WTC11 (cell line): ENCODE measurements around the gene TMEM205. TPM values are rescaled to one million over a fixed set of nuclear protein-coding genes. Genes with fewer than 3 reads are reported as not detected.

Experiments used
- ATAC-seq: fragments of 200-7000 bp; cut with Tn5 transposase; 2 replicates; pipeline ENCODE4 v1.10.0; 2021; ENCODE audit warnings: mild to moderate bottlenecking, moderate library complexity
- CTCF ChIA-PET: fragments of 300-600 bp; sonication (Branson Sonifier 250); formaldehyde crosslinking; loops from one replicate; lab custom pipeline; 2021; ENCODE audit warnings: antibody characterized with exemption; lab: Charles Lee
- POLR2A ChIA-PET: fragments of 350-600 bp; sonication (Branson Sonifier 250); formaldehyde crosslinking; loops from one replicate; lab custom pipeline; 2021; ENCODE audit warnings: antibody characterized with exemption; lab: Charles Lee
- DNase-seq: peaks from one replicate; pipeline ENCODE4 v3.0.0; 2021; ENCODE audit warnings: low spot score
- H3K27ac Mint-ChIP-seq: 2 replicates; pipeline ENCODE4 v1.8.0; 2021; ENCODE audit warnings: mixed read lengths
- H3K27me3 Mint-ChIP-seq: 2 replicates; pipeline ENCODE4 v1.8.0; 2021; ENCODE audit warnings: low read depth, mild to moderate bottlenecking, moderate library complexity, mixed read lengths
- H3K36me3 Mint-ChIP-seq: 2 replicates; pipeline ENCODE4 v1.8.0; 2021; ENCODE audit warnings: mixed read lengths
- H3K4me1 Mint-ChIP-seq: 2 replicates; pipeline ENCODE4 v1.8.0; 2022; ENCODE audit warnings: mixed read lengths
- H3K4me3 Mint-ChIP-seq: 2 replicates; pipeline ENCODE4 v1.8.0; 2021; ENCODE audit warnings: mild to moderate bottlenecking, moderate library complexity, mixed read lengths
- H3K9me3 Mint-ChIP-seq: 2 replicates; pipeline ENCODE4 v1.8.0; 2021; ENCODE audit warnings: mixed read lengths
- ATF1 ChIP-seq: sonication (generic); formaldehyde crosslinking; IDR thresholded peaks from 2 replicates; pipeline ENCODE4 v1.8.1; 2023; ENCODE audit warnings: mild to moderate bottlenecking, moderate library complexity, missing genetic modification reagents
- ELF4 ChIP-seq: sonication (generic); formaldehyde crosslinking; IDR thresholded peaks from 2 replicates; pipeline ENCODE4 v1.8.1; 2022; ENCODE audit warnings: low read depth, mild to moderate bottlenecking, moderate library complexity, missing genetic modification reagents
- FOXK1 ChIP-seq: sonication (generic); formaldehyde crosslinking; IDR thresholded peaks from 2 replicates; pipeline ENCODE4 v1.8.0; 2022; ENCODE audit warnings: mild to moderate bottlenecking, moderate library complexity, missing genetic modification reagents
- GRHL2 ChIP-seq: fragments of 250-450 bp; sonication (Bioruptor Pico); IDR thresholded peaks from 2 replicates; pipeline ENCODE4 v1.8.0; 2022; ENCODE audit warnings: mild to moderate bottlenecking, moderate library complexity; ENCODE audit not compliant: insufficient replicate concordance, severe bottlenecking
- GTF2I ChIP-seq: fragments of 250-450 bp; sonication (Bioruptor Pico); conservative IDR thresholded peaks from 2 replicates; pipeline ENCODE4 v1.4.0; 2021; ENCODE audit warnings: mild to moderate bottlenecking
- HMGA2 ChIP-seq: fragments of 250-450 bp; sonication (Bioruptor Pico); IDR thresholded peaks from 2 replicates; pipeline ENCODE4 v1.4.0; 2021; ENCODE audit warnings: mild to moderate bottlenecking, moderate library complexity
- JUN ChIP-seq: sonication (generic); formaldehyde crosslinking; IDR thresholded peaks from 2 replicates; pipeline ENCODE4 v1.8.0; 2023; ENCODE audit warnings: mild to moderate bottlenecking, missing genetic modification reagents
- KAT7 ChIP-seq: sonication (generic); formaldehyde crosslinking; IDR thresholded peaks from 2 replicates; pipeline ENCODE4 v1.8.1; 2023; ENCODE audit warnings: missing genetic modification reagents, mild to moderate bottlenecking, borderline replicate concordance
- NFYB ChIP-seq: sonication (generic); formaldehyde crosslinking; conservative IDR thresholded peaks from 2 replicates; pipeline ENCODE4 v1.8.0; 2022; ENCODE audit warnings: low read depth, missing genetic modification reagents
- RELA ChIP-seq: sonication (generic); formaldehyde crosslinking; IDR thresholded peaks from 2 replicates; pipeline ENCODE4 v1.8.1; 2022; ENCODE audit warnings: missing genetic modification reagents, mild to moderate bottlenecking, borderline replicate concordance
- SOX15 ChIP-seq: fragments of 250-450 bp; sonication (Bioruptor Pico); IDR thresholded peaks from 2 replicates; pipeline ENCODE4 v1.9.0; 2021; ENCODE audit warnings: mild to moderate bottlenecking
- ZNF232 ChIP-seq: sonication (generic); formaldehyde crosslinking; IDR thresholded peaks from 2 replicates; pipeline ENCODE4 v1.8.0; 2022; ENCODE audit warnings: mild to moderate bottlenecking, missing genetic modification reagents
- total RNA-seq: library from RNA; stranded (reverse); gene quantifications from 3 replicates; pipeline ENCODE4 v1.2.3, GENCODE V29; 2021
- TF ChIP-seq, protein P1 (sequence below): sonication (generic); formaldehyde crosslinking; IDR thresholded peaks from 2 replicates; pipeline ENCODE4 v1.8.0; 2022; ENCODE audit warnings: mild to moderate bottlenecking, missing genetic modification reagents
- TF ChIP-seq, protein P2 (sequence below): sonication (generic); formaldehyde crosslinking; IDR thresholded peaks from 2 replicates; pipeline ENCODE4 v1.8.0; 2023; ENCODE audit warnings: missing genetic modification reagents
- TF ChIP-seq, protein P3 (sequence below): fragments of 200-600 bp; IDR thresholded peaks from 2 replicates; pipeline ENCODE4 v1.8.0; 2022; ENCODE audit warnings: antibody characterized with exemption
- TF ChIP-seq, protein P4 (sequence below): sonication (generic); formaldehyde crosslinking; IDR thresholded peaks from 2 replicates; pipeline ENCODE4 v1.8.0; 2023; ENCODE audit warnings: mild to moderate bottlenecking, missing genetic modification reagents
- TF ChIP-seq, protein P5 (sequence below): sonication (generic); formaldehyde crosslinking; IDR thresholded peaks from 2 replicates; pipeline ENCODE4 v1.8.0; 2022; ENCODE audit warnings: mild to moderate bottlenecking, missing genetic modification reagents
- TF ChIP-seq, protein P6 (sequence below): fragments of 250-450 bp; sonication (Bioruptor Pico); IDR thresholded peaks from 2 replicates; pipeline ENCODE4 v2.1.2; 2022; ENCODE audit warnings: mild to moderate bottlenecking, moderate library complexity

Gene TMEM205
- total RNA-seq, 1 experiment from 2014 or later = 69.9 TPM

DNA sequence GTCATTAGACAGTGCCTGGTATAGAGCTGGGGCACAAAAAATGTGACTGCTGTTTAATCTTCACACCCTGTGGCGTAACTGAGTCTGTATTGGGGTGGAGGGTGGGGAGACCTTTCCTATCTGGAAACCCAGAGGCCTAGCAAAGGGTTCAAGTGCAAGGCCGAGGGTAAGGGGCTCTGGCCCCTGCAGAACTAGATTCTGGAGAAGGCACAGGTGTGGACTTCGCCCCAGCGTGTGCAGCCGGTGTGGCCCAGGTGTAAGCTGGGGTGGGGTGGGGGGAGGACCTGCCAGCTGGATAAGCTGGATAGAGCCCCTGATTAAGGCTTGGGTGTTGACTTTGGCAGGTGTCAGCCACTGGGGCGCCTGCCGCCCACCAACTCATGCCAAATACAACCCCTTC is 7.9 kb downstream of the TMEM205 start:
- Mint-ChIP-seq H3K4me1 (peaks cover 7% of the 10 kb centered on the region), H3K9me3 (no peaks in the 10 kb centered on the region), H3K27me3 (no peaks in the 10 kb centered on the region), H3K36me3 (peaks cover 24% of the 10 kb centered on the region), H3K27ac (no peak overlapping the region), H3K4me3 (no peak overlapping the region)
- DNase-seq (no peak), ATAC-seq (no peak)
- POLR2A ChIA-PET = interaction anchor here (0.7 kb wide), 1 partner anchor 13 kb away, joined by 3 read pairs; no protein-coding TSS in a partner anchor
- CTCF ChIA-PET = interaction anchor here (0.6 to 3.0 kb wide), 10 partner anchors 16 to 936 kb away, joined by 3 to 37 read pairs (median 10); partner anchors contain the start of genes EPOR, RGL3 and SWSAP1
- TF ChIP-seq, protein P1, sequence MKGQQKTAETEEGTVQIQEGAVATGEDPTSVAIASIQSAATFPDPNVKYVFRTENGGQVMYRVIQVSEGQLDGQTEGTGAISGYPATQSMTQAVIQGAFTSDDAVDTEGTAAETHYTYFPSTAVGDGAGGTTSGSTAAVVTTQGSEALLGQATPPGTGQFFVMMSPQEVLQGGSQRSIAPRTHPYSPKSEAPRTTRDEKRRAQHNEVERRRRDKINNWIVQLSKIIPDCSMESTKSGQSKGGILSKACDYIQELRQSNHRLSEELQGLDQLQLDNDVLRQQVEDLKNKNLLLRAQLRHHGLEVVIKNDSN (CRISPR knock-in tag) = no peak
- no peak for TF ChIP-seq GRHL2
- no peak for TF ChIP-seq ATF1 (CRISPR knock-in tag)
- TF ChIP-seq ELF4 = no peak
- TF ChIP-seq, protein P2, sequence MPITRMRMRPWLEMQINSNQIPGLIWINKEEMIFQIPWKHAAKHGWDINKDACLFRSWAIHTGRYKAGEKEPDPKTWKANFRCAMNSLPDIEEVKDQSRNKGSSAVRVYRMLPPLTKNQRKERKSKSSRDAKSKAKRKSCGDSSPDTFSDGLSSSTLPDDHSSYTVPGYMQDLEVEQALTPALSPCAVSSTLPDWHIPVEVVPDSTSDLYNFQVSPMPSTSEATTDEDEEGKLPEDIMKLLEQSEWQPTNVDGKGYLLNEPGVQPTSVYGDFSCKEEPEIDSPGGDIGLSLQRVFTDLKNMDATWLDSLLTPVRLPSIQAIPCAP = no peak
- TF ChIP-seq, protein P3, sequence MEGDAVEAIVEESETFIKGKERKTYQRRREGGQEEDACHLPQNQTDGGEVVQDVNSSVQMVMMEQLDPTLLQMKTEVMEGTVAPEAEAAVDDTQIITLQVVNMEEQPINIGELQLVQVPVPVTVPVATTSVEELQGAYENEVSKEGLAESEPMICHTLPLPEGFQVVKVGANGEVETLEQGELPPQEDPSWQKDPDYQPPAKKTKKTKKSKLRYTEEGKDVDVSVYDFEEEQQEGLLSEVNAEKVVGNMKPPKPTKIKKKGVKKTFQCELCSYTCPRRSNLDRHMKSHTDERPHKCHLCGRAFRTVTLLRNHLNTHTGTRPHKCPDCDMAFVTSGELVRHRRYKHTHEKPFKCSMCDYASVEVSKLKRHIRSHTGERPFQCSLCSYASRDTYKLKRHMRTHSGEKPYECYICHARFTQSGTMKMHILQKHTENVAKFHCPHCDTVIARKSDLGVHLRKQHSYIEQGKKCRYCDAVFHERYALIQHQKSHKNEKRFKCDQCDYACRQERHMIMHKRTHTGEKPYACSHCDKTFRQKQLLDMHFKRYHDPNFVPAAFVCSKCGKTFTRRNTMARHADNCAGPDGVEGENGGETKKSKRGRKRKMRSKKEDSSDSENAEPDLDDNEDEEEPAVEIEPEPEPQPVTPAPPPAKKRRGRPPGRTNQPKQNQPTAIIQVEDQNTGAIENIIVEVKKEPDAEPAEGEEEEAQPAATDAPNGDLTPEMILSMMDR = no peak
- TF ChIP-seq ZNF232 (CRISPR knock-in tag) = no peak
- TF ChIP-seq, protein P4, sequence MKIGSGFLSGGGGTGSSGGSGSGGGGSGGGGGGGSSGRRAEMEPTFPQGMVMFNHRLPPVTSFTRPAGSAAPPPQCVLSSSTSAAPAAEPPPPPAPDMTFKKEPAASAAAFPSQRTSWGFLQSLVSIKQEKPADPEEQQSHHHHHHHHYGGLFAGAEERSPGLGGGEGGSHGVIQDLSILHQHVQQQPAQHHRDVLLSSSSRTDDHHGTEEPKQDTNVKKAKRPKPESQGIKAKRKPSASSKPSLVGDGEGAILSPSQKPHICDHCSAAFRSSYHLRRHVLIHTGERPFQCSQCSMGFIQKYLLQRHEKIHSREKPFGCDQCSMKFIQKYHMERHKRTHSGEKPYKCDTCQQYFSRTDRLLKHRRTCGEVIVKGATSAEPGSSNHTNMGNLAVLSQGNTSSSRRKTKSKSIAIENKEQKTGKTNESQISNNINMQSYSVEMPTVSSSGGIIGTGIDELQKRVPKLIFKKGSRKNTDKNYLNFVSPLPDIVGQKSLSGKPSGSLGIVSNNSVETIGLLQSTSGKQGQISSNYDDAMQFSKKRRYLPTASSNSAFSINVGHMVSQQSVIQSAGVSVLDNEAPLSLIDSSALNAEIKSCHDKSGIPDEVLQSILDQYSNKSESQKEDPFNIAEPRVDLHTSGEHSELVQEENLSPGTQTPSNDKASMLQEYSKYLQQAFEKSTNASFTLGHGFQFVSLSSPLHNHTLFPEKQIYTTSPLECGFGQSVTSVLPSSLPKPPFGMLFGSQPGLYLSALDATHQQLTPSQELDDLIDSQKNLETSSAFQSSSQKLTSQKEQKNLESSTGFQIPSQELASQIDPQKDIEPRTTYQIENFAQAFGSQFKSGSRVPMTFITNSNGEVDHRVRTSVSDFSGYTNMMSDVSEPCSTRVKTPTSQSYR (CRISPR knock-in tag) = 0 out of 2 replicates have a peak, but pooled peaks have one; percentile 25
- no peak for TF ChIP-seq FOXK1 (CRISPR knock-in tag)

DNA sequence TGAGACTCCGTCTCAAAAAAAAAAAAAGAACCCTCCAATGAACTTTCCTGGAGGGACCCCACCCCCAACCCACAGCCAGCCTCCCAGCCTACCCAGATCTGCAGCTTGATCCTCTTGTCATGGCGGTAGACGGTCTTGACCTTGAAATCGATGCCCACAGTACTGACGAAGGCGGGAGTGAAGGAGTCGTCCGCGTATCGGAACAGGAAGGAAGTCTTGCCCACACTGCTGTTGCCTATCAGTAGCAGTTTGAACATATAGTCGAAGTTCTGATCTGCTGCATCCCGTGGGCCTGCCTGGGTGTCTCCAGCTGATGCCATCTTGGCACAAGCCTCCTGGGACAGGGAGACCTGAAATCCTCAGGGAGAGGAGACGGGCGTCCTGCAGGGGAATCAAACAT is 9.0 kb downstream of the TMEM205 start:
- ATAC-seq (no peak), DNase-seq (no peak)
- POLR2A ChIA-PET = no interaction called here
- Mint-ChIP-seq H3K27ac (no peak overlapping the region), H3K4me1 (peaks cover 7% of the 10 kb centered on the region), H3K9me3 (no peaks in the 10 kb centered on the region), H3K4me3 (no peak overlapping the region), H3K36me3 (peaks cover 21% of the 10 kb centered on the region), H3K27me3 (no peaks in the 10 kb centered on the region)
- TF ChIP-seq, protein P5, sequence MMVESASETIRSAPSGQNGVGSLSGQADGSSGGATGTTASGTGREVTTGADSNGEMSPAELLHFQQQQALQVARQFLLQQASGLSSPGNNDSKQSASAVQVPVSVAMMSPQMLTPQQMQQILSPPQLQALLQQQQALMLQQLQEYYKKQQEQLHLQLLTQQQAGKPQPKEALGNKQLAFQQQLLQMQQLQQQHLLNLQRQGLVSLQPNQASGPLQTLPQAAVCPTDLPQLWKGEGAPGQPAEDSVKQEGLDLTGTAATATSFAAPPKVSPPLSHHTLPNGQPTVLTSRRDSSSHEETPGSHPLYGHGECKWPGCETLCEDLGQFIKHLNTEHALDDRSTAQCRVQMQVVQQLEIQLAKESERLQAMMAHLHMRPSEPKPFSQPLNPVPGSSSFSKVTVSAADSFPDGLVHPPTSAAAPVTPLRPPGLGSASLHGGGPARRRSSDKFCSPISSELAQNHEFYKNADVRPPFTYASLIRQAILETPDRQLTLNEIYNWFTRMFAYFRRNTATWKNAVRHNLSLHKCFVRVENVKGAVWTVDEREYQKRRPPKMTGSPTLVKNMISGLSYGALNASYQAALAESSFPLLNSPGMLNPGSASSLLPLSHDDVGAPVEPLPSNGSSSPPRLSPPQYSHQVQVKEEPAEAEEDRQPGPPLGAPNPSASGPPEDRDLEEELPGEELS = no peak
- TF ChIP-seq GTF2I (CRISPR knock-in tag) (no peak), ELF4 (no peak), SOX15 (no peak), NFYB (no peak), RELA (CRISPR knock-in tag) (no peak), JUN (CRISPR knock-in tag) (no peak), HMGA2 (CRISPR knock-in tag) (no peak), KAT7 (CRISPR knock-in tag) (no peak)
- TF ChIP-seq, protein P6, sequence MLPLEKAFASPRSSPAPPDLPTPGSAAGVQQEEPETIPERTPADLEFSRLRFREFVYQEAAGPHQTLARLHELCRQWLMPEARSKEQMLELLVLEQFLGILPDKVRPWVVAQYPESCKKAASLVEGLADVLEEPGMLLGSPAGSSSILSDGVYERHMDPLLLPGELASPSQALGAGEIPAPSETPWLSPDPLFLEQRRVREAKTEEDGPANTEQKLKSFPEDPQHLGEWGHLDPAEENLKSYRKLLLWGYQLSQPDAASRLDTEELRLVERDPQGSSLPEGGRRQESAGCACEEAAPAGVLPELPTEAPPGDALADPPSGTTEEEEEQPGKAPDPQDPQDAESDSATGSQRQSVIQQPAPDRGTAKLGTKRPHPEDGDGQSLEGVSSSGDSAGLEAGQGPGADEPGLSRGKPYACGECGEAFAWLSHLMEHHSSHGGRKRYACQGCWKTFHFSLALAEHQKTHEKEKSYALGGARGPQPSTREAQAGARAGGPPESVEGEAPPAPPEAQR = no peak
- CTCF ChIA-PET = no interaction called here
